ENCODE data around the gene HIPK4. TPM values are rescaled to one million over a fixed set of nuclear protein-coding genes. Genes with fewer than 3 reads are reported as not detected.
"Not testable (repeated sequence)": the region's sequence is repeated elsewhere in the genome, so short reads cannot be mapped to it uniquely, and the experiment has no call there.

The HIPK4 gene
- total RNA-seq, 1 experiment from 2014 or later = 0.15 TPM

GRCh38 chr19:40411958-40412499 lies 22.0 kb upstream of the HIPK4 start:
- TF ChIP-seq CTCF (conservative IDR thresholded peaks at IDR 0.05; ENCODE audit: low read depth, low read length) = no peak
- no peak for TF ChIP-seq EZH2 (IDR thresholded peaks at IDR 0.05; ENCODE audit: borderline replicate concordance, low read depth, low read length, poor library complexity, severe bottlenecking)
- no peaks in the 10 kb centered on the region for H3K36me3 ChIP-seq (ENCODE audit: insufficient read depth, low read length, poor library complexity, severe bottlenecking)
- BruUV-seq (replicated peaks) = no TSS peak
- no peak overlapping the region for H3K27ac ChIP-seq (ENCODE audit: low read depth, low read length, poor library complexity, severe bottlenecking)
- H3K27me3 ChIP-seq (replicated peaks; ENCODE audit: insufficient read depth, low read depth, low read length, poor library complexity) = no peaks in the 10 kb centered on the region
- POLR2A ChIA-PET (ENCODE audit: low non-redundant PET) = no interaction called here
- no peak for DNase-seq (ENCODE audit: low spot score)
- peaks cover 5% of the 10 kb centered on the region for H3K4me1 ChIP-seq (ENCODE audit: insufficient read depth, low read length, poor library complexity, severe bottlenecking)
- no peak overlapping the region for H3K4me3 ChIP-seq (ENCODE audit: low read depth, low read length, poor library complexity, severe bottlenecking)
- intact Hi-C loops (cut with micrococcal nuclease; ENCODE audit: unreplicated experiment) = no loop called here
- CTCF ChIA-PET = no interaction called here
- no peaks in the 10 kb centered on the region for H3K9me3 ChIP-seq (ENCODE audit: low read depth, low read length, poor library complexity, severe bottlenecking)

- POLR2A ChIA-PET (ENCODE audit: low non-redundant PET) = no interaction called here
- intact Hi-C loops (cut with micrococcal nuclease; ENCODE audit: unreplicated experiment) = no loop called here
- TF ChIP-seq CTCF (conservative IDR thresholded peaks at IDR 0.05; ENCODE audit: low read depth, low read length) (no peak), EZH2 (IDR thresholded peaks at IDR 0.05; ENCODE audit: borderline replicate concordance, low read depth, low read length, poor library complexity, severe bottlenecking) (no peak)
- Histone ChIP-seq H3K4me3 (ENCODE audit: low read depth, low read length, poor library complexity, severe bottlenecking) (no peak overlapping the region), H3K9me3 (ENCODE audit: low read depth, low read length, poor library complexity, severe bottlenecking) (no peaks in the 10 kb centered on the region), H3K36me3 (ENCODE audit: insufficient read depth, low read length, poor library complexity, severe bottlenecking) (no peaks in the 10 kb centered on the region), H3K27me3 (replicated peaks; ENCODE audit: insufficient read depth, low read depth, low read length, poor library complexity) (no peaks in the 10 kb centered on the region), H3K27ac (ENCODE audit: low read depth, low read length, poor library complexity, severe bottlenecking) (no peak overlapping the region), H3K4me1 (ENCODE audit: insufficient read depth, low read length, poor library complexity, severe bottlenecking) (peaks cover 5% of the 10 kb centered on the region)
- no TSS peak for BruUV-seq (replicated peaks)
- no peak for DNase-seq (ENCODE audit: low spot score)
- CTCF ChIA-PET = interaction anchor here (0.5 kb wide), 1 partner anchor 130 kb away, joined by 3 read pairs; no protein-coding TSS in a partner anchor
These were observed 21.3 kb upstream of the HIPK4 start for GRCh38 chr19:40411125-40411842.

- H3K4me1 ChIP-seq (ENCODE audit: insufficient read depth, low read length, poor library complexity, severe bottlenecking) = peaks cover 5% of the 10 kb centered on the region
- ChIA-PET CTCF (no interaction called here), POLR2A (ENCODE audit: low non-redundant PET) (no interaction called here)
- no peak overlapping the region for H3K27ac ChIP-seq (ENCODE audit: low read depth, low read length, poor library complexity, severe bottlenecking)
- H3K9me3 ChIP-seq (ENCODE audit: low read depth, low read length, poor library complexity, severe bottlenecking) = no peaks in the 10 kb centered on the region
- no peaks in the 10 kb centered on the region for H3K36me3 ChIP-seq (ENCODE audit: insufficient read depth, low read length, poor library complexity, severe bottlenecking)
- H3K4me3 ChIP-seq (ENCODE audit: low read depth, low read length, poor library complexity, severe bottlenecking) = no peak overlapping the region
- no peaks in the 10 kb centered on the region for H3K27me3 ChIP-seq (replicated peaks; ENCODE audit: insufficient read depth, low read depth, low read length, poor library complexity)
- intact Hi-C loops (cut with micrococcal nuclease; ENCODE audit: unreplicated experiment) = no loop called here
- BruUV-seq (replicated peaks) = no TSS peak
- DNase-seq (ENCODE audit: low spot score) = no peak
- no peak for TF ChIP-seq CTCF (conservative IDR thresholded peaks at IDR 0.05; ENCODE audit: low read depth, low read length)
- no peak for TF ChIP-seq EZH2 (IDR thresholded peaks at IDR 0.05; ENCODE audit: borderline replicate concordance, low read depth, low read length, poor library complexity, severe bottlenecking)
These were observed 20.0 kb upstream of the HIPK4 start for GRCh38 chr19:40410030-40410389.

GRCh38 chr19:40408598-40408925 lies 18.6 kb upstream of the HIPK4 start:
- DNase-seq (ENCODE audit: low spot score); H3K9me3 ChIP-seq (ENCODE audit: low read depth, low read length, poor library complexity, severe bottlenecking); H3K27ac ChIP-seq (ENCODE audit: low read depth, low read length, poor library complexity, severe bottlenecking); H3K4me1 ChIP-seq (ENCODE audit: insufficient read depth, low read length, poor library complexity, severe bottlenecking); BruUV-seq (replicated peaks); H3K27me3 ChIP-seq (replicated peaks; ENCODE audit: insufficient read depth, low read depth, low read length, poor library complexity); intact Hi-C loops (cut with micrococcal nuclease; ENCODE audit: unreplicated experiment); H3K4me3 ChIP-seq (ENCODE audit: low read depth, low read length, poor library complexity, severe bottlenecking); H3K36me3 ChIP-seq (ENCODE audit: insufficient read depth, low read length, poor library complexity, severe bottlenecking): not testable (repeated sequence)
- CTCF ChIA-PET = interaction anchor here (2.5 kb wide), 1 partner anchor 12 kb away, joined by 14 read pairs; no protein-coding TSS in a partner anchor
- POLR2A ChIA-PET (ENCODE audit: low non-redundant PET) = interaction anchor here (0.5 kb wide), 1 partner anchor 24 kb away, joined by 3 read pairs; no protein-coding TSS in a partner anchor
